ENCODE results near the gene LTA. TPM values are rescaled to one million over a fixed set of nuclear protein-coding genes. Genes with fewer than 3 reads are reported as not detected.

The LTA gene, protein sequence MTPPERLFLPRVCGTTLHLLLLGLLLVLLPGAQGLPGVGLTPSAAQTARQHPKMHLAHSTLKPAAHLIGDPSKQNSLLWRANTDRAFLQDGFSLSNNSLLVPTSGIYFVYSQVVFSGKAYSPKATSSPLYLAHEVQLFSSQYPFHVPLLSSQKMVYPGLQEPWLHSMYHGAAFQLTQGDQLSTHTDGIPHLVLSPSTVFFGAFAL
- 16.3 TPM for polyA plus RNA-seq

DNA sequence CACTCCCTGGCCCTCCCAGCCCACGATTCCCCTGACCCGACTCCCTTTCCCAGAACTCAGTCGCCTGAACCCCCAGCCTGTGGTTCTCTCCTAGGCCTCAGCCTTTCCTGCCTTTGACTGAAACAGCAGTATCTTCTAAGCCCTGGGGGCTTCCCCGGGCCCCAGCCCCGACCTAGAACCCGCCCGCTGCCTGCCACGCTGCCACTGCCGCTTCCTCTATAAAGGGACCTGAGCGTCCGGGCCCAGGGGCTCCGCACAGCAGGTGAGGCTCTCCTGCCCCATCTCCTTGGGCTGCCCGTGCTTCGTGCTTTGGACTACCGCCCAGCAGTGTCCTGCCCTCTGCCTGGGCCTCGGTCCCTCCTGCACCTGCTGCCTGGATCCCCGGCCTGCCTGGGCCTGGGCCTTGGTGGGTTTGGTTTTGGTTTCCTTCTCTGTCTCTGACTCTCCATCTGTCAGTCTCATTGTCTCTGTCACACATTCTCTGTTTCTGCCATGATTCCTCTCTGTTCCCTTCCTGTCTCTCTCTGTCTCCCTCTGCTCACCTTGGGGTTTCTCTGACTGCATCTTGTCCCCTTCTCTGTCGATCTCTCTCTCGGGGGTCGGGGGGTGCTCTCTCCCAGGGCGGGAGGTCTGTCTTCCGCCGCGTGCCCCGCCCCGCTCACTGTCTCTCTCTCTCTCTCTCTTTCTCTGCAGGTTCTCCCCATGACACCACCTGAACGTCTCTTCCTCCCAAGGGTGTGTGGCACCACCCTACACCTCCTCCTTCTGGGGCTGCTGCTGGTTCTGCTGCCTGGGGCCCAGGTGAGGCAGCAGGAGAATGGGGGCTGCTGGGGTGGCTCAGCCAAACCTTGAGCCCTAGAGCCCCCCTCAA, at the start of gene LTA:
Gene LTA (plus strand): TSS at position 249 of the 871 bp plus-strand sequence. CDS start 454 bp downstream, at position 703.
- peaks cover 3% of the 10 kb centered on the region for H3K36me3 Mint-ChIP-seq
- H3K27me3 Mint-ChIP-seq, result peaks cover 1% of the 10 kb centered on the region
- peak within 1 kb of the TSS; percentile 93 to 99 (median 99) for H3K4me3 Mint-ChIP-seq
- H3K9me3 Mint-ChIP-seq, result no peaks in the 10 kb centered on the region
- H3K27ac Mint-ChIP-seq, result peak within 1 kb of the TSS; percentile 92 to 100 (median 98)
- peaks cover 38 to 79% (median 76%) of the 10 kb centered on the region in 3 donors for H3K4me1 Mint-ChIP-seq

DNA sequence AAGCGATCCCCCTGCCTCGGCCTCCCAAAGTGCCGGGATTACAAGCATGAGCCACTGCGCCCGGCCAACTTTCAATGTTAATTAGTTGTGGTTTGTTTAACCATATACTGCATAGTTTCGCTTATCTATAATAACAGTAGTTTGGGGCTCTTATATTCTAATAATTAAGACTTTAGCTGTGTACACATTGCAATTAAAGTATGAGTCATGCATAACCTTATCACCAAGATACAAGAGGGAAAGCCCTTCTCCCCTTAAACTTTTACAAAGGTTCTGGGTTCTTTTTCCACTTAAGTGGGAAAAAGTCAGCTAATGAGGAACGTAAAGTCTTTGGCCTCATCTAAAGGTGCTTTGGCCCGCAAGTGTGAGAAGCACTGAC, 46.5 kb upstream of the LTA start:
- Mint-ChIP-seq H3K27me3 (no peaks in the 10 kb centered on the region), H3K27ac (peak overlapping the region in 1 of 3 donors; percentile 16), H3K9me3 (no peaks in the 10 kb centered on the region), H3K4me1 (peaks cover 0 to 4% (median 0%) of the 10 kb centered on the region in 3 donors), H3K36me3 (no peaks in the 10 kb centered on the region), H3K4me3 (no peak overlapping the region)

DNA sequence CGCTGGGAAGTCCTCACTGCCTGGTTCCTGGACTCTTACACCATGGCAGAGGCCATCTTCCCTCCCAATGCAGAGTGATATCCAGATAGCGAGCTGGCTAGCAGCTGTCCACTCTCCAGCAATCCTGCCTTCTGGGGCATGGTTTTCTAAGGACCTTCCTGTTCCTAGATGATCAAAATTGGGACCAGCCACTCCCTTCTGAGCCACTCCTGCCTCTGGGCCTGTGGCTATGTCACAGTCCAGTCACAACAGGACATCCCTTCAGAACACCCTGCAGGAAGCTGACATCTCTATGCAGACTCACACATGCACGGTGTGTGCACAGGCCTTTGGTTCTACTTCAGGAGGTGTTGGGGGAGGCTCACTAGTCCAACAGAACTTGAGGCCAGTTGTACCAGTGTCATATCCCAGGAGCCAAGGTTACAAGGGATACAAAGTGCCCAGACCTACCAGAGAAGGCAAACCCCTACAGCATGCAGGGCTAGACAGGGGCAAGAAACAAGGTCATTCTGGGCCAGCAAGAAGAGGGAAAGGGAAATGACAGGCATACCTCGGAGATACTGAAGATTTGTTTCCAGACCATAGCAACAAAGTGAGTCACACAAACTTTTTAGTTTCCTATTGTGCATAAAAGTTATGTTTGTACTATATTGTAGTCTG, 46.0 kb upstream of the LTA start:
- Mint-ChIP-seq H3K4me1 (peaks cover 0 to 4% (median 1%) of the 10 kb centered on the region in 3 donors), H3K36me3 (no peaks in the 10 kb centered on the region), H3K9me3 (no peaks in the 10 kb centered on the region), H3K27me3 (no peaks in the 10 kb centered on the region), H3K27ac (no peak overlapping the region), H3K4me3 (no peak overlapping the region)

DNA sequence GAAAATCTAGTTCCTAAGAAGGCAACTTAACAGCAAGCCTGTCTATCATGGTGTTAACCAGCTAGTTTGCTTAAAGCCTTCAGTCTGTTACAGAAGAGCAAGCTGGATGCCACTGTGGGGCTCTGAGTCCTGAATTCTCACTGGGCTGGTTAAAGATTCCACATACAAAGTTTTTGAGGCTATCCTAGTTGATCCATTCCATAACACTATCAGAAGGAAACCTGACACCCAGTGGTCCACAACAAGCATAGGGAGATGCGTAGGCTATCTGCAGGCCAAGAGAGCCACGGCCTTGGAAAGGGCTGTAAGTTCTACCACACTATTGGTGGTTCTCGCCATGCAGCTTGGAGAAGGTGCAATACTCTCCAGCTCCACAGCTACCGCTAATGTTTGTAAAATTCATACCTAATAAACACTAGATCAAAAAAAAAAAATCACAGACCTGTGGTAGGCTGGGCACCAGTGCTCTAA, 43.7 kb upstream of the LTA start:
- Mint-ChIP-seq H3K27me3 (no peaks in the 10 kb centered on the region), H3K9me3 (no peaks in the 10 kb centered on the region), H3K4me3 (no peak overlapping the region), H3K36me3 (no peaks in the 10 kb centered on the region), H3K27ac (no peak overlapping the region), H3K4me1 (peaks cover 0 to 4% (median 4%) of the 10 kb centered on the region in 3 donors)

DNA sequence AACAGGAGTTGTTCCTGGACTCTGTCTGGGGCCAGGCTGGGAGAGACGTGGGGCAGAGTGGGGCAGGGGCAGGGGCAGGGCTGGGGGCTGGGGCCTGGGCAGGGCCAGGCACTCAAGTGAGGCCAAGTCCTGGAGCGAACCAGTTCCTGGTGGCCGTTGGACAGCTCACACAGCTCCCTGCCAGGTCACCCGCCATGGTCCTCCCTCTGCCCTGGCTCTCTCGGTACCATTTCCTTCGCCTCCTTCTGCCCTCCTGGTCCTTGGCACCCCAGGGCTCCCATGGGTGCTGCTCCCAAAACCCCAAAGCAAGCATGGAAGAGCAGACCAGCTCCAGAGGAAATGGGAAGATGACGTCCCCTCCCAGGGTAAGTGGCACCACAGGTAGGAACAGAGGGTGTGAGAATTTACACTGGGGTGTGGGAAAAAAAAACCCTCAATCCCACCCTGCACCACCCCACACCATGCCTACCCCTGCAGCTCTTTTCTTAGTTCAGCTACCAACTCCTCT, 43.2 kb upstream of the LTA start, which contains the start of gene MCCD1:
Gene MCCD1 (plus strand): TSS at position 142 of the 508 bp plus-strand sequence. CDS start 53 bp downstream, at position 195.
- Mint-ChIP-seq H3K9me3 (no peaks in the 10 kb centered on the region), H3K4me1 (peaks cover 0 to 5% (median 4%) of the 10 kb centered on the region in 3 donors), H3K27me3 (no peaks in the 10 kb centered on the region), H3K27ac (no peak within 1 kb of the TSS), H3K4me3 (no peak within 1 kb of the TSS), H3K36me3 (no peaks in the 10 kb centered on the region)

DNA sequence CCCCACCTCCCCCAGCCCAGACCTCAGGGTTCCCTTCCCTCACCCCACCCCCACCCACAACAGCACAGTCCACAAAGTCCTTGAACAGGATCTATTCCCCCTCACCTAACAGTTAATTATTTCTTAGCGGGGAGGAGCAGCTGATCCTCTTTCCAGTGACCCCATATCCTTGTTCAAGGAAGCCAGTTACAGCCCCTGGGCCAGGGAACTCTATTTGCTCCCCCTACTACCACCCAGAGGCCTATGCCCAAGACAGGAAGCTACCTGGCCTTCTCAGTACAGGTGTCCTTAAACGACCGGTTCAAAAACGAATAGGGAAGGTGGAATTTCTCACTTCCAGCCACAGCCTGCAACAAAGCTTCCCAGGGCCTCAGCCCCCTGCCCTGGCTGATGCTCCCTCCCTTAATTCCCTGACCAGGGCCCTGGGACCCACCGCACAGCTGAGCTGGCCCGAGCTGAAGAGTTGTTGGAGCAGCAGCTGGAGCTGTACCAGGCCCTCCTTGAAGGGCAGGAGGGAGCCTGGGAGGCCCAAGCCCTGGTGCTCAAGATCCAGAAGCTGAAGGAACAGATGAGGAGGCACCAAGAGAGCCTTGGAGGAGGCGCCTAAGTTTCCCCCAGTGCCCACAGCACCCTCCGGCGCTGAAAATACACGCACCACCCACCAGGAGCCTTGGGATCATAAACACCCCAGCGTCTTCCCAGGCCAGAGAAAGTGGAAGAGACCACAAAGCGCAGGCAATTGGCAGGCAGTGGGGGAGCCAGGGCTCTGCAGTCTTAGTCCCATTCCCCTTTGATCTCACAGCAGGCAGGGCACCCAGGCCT, 42.5 kb upstream of the LTA start:
- Mint-ChIP-seq H3K27ac (no peak overlapping the region), H3K4me3 (no peak overlapping the region), H3K9me3 (no peaks in the 10 kb centered on the region), H3K4me1 (peaks cover 0 to 5% (median 4%) of the 10 kb centered on the region in 3 donors), H3K36me3 (no peaks in the 10 kb centered on the region), H3K27me3 (no peaks in the 10 kb centered on the region)

DNA sequence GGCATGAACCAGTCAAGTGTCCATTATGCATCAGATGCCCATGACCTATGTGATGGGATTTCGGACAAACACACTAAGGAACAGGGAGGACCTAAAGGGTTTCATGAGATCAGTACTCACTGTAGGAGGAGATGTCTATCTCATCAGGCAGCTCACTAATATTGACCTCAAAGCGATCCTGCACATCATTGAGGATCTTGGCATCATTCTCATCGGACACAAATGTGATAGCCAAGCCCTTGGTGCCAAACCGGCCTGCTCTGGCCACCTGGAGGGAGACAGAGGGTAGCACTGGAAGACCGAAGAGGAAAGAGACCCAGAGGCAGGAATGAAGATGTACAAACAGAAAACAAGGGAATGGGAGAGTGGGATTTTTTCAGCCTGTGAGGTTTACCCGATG, 41.4 kb upstream of the LTA start:
- no peak overlapping the region for H3K4me3 Mint-ChIP-seq
- peak overlapping the region in 1 of 3 donors; percentile 57 for H3K27ac Mint-ChIP-seq
- H3K4me1 Mint-ChIP-seq, result peaks cover 0 to 5% (median 4%) of the 10 kb centered on the region in 3 donors
- no peaks in the 10 kb centered on the region for H3K9me3 Mint-ChIP-seq
- H3K36me3 Mint-ChIP-seq, result no peaks in the 10 kb centered on the region
- H3K27me3 Mint-ChIP-seq, result no peaks in the 10 kb centered on the region

DNA sequence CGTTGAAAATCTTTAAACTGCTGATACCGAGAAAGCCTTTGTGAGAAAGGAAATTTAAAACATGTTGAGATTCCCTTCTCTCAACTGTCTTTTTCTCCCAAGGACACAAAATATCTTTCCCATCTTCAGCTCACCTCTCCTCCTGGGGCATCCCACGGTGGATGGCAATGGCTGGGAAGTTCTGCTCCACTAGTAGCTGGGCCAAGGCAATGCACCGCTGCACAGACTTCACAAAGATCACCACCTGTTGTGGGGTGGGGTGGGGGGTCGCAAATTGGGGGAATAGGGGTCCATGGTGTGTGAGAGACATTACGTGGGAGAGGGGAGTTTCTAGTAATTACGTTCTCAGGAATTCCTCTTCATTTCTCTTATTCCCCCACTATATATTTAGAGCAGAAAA, 40.9 kb upstream of the LTA start:
- Mint-ChIP-seq H3K36me3 (no peaks in the 10 kb centered on the region), H3K27ac (no peak overlapping the region), H3K4me3 (no peak overlapping the region), H3K4me1 (peaks cover 0 to 8% (median 5%) of the 10 kb centered on the region in 3 donors), H3K9me3 (no peaks in the 10 kb centered on the region), H3K27me3 (no peaks in the 10 kb centered on the region)

DNA sequence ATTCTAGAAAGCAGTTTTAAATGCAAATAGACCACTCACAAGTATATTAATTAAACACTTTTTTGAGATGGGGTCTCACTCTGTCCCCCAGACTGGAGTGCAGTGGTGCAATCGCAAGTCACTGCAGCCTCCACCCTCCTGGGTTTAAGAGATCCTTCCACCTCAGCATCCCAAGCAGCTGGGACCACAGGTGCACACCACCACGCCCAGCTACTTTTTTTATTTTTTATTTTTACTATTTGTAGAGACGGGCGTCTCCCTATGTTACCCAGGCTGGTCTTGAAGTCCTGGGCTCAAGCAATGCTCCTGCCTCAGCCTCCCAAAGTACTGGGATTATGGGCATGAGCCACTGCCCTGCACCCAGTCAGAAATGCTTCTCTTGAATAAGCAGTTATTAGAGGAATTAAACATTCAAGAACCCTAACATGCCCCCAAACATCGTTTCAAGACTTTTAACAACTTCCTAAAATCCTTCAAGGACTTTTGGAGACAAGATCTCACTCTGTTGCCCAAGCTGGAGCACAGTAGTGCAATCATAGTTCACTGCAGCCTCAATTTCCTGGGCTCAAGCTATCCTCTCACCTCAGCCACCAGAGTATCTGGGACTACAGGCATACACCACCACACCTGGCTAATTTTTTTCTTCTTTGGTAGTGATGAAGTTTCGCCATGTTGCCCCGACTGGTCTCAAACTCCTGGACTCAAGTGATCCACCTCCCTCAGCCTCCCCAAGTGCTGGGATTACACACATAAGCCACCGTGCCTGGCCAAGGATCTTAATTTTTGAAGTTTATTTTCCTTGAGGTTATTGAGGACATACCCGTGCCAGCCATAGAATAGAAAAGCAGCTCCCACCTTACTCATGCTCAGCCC, 40.1 kb upstream of the LTA start:
- Mint-ChIP-seq H3K27me3 (no peaks in the 10 kb centered on the region), H3K9me3 (no peaks in the 10 kb centered on the region), H3K36me3 (no peaks in the 10 kb centered on the region), H3K27ac (peak overlapping the region in 2 of 3 donors; percentile 10 to 43), H3K4me3 (peak overlapping the region in 1 of 4 donors; percentile 23), H3K4me1 (peaks cover 0 to 9% (median 6%) of the 10 kb centered on the region in 3 donors)

DNA sequence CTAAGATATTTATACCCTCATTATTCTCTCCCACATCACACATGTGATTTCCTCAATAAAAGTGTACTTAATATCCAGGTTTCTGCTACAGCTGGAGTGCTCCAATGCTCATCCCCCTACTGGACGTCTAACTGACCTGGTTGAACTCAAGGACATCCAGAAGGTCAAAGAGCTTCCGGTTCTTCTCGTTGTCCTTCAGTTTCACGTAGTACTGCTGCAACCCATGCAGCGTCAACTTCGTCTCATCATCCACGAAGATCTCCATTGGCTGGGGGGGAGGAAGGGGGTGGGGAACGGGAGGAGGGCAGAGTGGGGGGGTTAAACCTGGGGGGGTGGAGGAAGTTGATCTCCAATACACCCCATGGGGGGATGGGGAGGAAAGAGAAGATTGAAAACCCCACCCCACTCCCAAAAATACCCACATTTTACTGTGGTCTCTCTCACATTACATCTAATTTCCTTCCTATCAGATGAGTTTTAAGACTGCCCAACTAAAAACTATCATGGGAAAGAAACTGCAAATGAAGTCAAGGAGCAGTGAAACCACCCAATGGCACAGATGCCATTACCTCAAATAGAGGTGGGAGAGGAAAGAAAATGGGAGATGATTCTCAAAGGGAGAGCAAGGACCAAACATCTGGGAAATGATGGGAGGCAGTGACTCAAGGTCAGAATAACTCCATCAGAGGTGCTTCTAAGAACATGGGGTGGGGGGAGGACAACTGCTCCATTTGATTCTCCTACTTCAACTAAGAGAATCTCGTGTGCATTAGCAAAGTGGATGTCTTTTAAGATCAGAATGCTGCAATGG, 39.2 kb upstream of the LTA start:
- Mint-ChIP-seq H3K27ac (peak overlapping the region in 2 of 3 donors; percentile 43 to 62), H3K4me1 (peaks cover 0 to 9% (median 4%) of the 10 kb centered on the region in 3 donors), H3K27me3 (no peaks in the 10 kb centered on the region), H3K4me3 (peak overlapping the region in 2 of 4 donors; percentile 23 to 41), H3K36me3 (no peaks in the 10 kb centered on the region), H3K9me3 (no peaks in the 10 kb centered on the region)

DNA sequence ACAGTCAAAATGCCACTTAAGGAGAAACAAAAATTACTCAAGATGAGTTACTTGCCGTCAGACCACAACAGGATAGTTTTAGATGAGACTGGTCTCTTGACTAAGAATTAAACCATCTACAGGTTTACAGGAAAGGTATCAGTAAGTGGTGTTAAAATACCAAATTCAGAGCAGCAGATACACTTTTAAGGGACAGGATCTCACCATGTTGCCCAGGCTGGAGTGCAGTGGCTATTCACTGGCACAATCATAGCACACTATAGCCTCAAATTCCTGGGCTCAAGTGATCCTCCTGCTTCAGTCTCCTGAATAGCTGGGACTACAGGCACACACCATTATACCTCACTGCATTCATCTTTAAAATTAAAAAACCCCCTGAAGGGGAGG, 38.6 kb upstream of the LTA start:
- H3K4me3 Mint-ChIP-seq, result peak overlapping the region in 1 of 4 donors; percentile 41
- H3K9me3 Mint-ChIP-seq, result no peaks in the 10 kb centered on the region
- peaks cover 2% of the 10 kb centered on the region for H3K36me3 Mint-ChIP-seq
- H3K27ac Mint-ChIP-seq, result no peak overlapping the region
- peaks cover 3 to 12% (median 5%) of the 10 kb centered on the region in 3 donors for H3K4me1 Mint-ChIP-seq
- no peaks in the 10 kb centered on the region for H3K27me3 Mint-ChIP-seq

DNA sequence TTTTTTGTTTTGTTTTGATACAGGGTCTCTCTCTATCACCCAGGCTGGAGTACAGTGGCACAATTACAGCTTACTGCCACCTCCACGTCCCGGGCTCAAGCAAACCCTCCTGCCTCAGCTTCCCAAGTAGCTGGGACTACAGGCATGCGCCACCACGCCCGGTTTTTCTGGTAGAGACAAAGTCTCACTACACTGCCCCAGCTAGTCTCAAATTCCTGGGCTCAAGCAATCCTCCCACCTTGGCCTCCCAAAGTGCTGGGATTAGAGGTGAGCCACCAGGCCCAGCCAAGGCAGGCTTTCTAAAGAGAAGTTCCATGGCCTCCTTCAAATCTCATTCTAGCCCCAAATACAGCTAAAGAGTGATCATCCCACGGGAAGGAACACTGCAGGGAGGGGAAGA, 38.1 kb upstream of the LTA start:
- peaks cover 2% of the 10 kb centered on the region for H3K36me3 Mint-ChIP-seq
- H3K4me1 Mint-ChIP-seq, result peaks cover 9 to 18% (median 9%) of the 10 kb centered on the region in 3 donors
- no peak overlapping the region for H3K4me3 Mint-ChIP-seq
- H3K27me3 Mint-ChIP-seq, result no peaks in the 10 kb centered on the region
- H3K27ac Mint-ChIP-seq, result no peak overlapping the region
- no peaks in the 10 kb centered on the region for H3K9me3 Mint-ChIP-seq

Measured in IgD-negative memory B cell (primary cell).